ENCODE results near the gene CLOCK.

The CLOCK gene

GRCh38 chr4:55475394-55476243 lies 71.1 kb downstream of the CLOCK start:
- DNase-seq: peak; percentile 60

- DNase-seq: no peak
Measured at GRCh38 chr4:55469979-55470378, 76.7 kb downstream of the CLOCK start.

GRCh38 chr4:55468724-55469123 lies 78.0 kb downstream of the CLOCK start:
- DNase-seq: peak; percentile 54

DNA sequence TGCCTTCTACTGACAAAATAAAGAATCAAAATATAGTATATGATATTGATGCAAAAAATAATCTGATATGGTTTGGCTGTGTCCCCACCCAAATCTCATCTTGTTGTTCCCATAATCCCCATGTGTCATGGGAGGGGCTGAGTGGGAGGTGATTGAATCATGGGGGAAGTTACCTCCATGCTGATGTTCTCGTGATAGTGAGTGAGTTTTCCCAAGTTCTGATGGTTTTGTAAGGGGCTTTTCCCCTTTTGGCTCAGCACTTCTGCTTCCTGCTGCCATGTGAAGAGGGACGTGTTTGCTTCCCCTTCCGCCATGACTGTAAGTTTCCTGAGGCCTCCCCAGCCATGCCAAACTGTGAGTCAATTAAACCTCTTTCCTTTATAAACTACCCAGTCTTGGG lies 80.7 kb downstream of the CLOCK start:
- DNase-seq: no peak

DNA sequence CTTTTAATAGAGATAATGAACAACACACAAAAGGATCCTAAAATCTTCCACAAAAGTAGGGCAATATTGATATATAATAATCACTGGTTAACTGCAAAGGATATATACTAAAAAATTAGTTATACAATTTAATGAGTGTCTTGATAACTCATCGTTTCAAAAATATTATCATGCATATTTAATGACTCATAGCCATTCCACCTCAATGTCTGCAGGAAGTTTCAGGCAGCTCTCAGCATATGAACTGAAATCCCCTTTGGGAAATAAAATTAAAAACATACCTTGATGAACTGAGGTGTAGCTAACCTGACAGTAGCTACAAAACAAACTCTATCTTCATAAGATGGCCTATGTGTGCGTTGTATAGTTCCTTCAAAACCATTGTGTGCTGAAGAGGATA lies 88.1 kb downstream of the CLOCK start:
- DNase-seq: no peak

DNA sequence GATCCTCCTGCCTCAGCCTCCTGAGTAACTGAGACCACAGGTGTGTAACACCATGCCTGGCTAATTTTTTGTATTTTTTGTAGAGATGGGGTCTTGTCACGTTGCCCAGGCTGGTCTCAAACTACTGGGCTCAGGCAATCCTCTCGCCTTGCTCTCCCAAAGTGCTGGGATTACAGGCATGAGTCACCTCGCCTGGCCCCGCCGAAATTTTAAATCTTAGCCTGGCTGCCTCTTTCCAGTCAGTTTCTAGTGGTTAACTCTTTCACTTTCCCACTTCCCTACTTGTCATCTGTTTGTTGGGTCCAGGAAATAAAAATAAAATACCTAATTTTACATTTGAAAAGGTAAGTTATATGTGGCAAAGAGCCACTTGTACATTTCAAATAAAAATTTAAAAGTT lies 88.5 kb downstream of the CLOCK start:
- peak; percentile 36 for DNase-seq

- DNase-seq: no peak
Measured at GRCh38 chr4:55450566-55450965, 96.1 kb downstream of the CLOCK start.

- peak; percentile 44 for DNase-seq
Measured at GRCh38 chr4:55447831-55448230, 98.9 kb downstream of the CLOCK start.

GRCh38 chr4:55447108-55447708 lies 99.5 kb downstream of the CLOCK start:
- no peak for DNase-seq

- DNase-seq: peak; percentile 28
Measured at GRCh38 chr4:55446578-55446922, 100.2 kb downstream of the CLOCK start.

GRCh38 chr4:55445921-55446577 lies 100.7 kb downstream of the CLOCK start:
- DNase-seq: peak; percentile 88

GRCh38 chr4:55444827-55445226 lies 101.9 kb downstream of the CLOCK start:
- peak; percentile 55 for DNase-seq

- DNase-seq: peak; percentile 11
Measured at GRCh38 chr4:55442541-55442940, 104.2 kb downstream of the CLOCK start.

DNA sequence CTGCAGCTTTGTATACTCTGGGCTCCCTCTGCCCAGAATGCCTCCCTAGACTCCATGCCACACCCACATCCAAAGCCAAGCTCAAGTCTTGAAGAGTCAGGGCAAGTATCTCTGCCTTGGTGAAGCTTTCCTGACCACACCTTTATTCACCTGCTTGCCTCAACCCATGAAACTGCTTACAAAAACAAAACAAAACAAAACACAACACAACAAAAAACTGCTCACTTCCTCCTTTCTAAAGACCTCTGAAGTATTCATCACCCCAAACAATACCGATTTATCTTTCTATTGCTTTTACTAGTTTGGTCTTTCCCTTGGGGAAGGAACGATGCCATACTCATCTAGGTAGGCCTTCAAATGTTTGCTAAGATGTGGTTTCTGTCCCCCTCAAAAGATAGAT lies 105.9 kb downstream of the CLOCK start:
- no peak for DNase-seq

GRCh38 chr4:55439023-55439422 lies 107.7 kb downstream of the CLOCK start:
- DNase-seq: no peak

GRCh38 chr4:55438314-55438713 lies 108.4 kb downstream of the CLOCK start:
- DNase-seq: no peak

GRCh38 chr4:55437823-55438222 lies 108.9 kb downstream of the CLOCK start:
- no peak for DNase-seq

DNA sequence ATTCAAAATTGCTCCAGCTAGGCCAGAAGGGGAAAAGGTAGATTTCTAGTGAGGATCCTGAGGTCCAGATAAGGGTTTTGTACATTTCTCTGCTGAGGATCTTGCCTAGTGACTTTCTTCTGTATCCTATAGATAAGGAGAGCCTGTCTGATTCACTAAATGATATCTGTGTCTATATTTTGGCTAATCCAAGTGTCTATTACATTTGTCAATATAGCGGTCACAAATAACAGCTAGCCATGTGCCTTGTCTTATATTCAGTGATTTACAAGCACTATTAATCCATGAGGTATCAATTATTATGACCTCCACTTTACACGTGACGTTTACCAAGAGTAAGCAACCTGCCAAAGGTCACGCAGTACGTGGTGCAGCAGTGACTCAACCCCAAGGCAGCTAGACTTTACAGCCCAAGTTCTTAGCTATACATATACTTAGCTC lies 109.3 kb downstream of the CLOCK start:
- peak; percentile 21 for DNase-seq

DNA sequence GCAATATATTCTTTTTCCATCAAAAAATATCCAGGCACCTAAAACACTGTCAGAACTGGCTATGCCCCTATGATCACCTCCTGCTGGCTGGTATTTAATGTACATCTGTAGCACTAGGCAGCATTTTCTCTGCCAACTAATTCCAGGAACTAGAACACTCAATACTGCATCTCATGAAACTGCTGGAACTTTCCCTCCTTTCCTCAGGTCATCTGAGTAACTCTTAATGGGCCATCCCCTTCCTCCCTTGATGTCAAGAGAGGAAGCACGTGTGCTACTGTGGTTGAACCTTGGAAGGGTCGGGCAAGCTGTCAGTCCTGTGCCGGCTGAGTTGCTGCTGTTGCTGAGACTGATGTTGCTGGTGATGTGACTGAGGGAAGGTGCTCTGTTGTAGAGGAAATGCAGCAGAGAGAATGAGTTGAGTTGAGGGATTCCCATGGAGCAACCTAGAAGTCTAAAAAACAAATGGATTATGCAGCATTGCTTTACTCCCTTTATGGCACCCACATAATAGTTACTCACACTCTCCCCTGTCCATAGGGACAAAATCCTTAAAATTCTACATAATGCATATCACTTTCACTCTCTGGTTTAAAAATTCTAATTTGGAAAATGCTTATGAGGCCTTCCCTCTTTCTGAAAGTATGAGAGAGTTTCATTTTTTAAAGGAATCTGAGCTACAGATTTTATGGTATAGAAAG lies 111.4 kb downstream of the CLOCK start:
- DNase-seq: peak; percentile 27

- no peak for DNase-seq
Measured at GRCh38 chr4:55431710-55432336, 114.9 kb downstream of the CLOCK start.

- DNase-seq: no peak
Measured at GRCh38 chr4:55424791-55425190, 121.9 kb downstream of the CLOCK start.

DNA sequence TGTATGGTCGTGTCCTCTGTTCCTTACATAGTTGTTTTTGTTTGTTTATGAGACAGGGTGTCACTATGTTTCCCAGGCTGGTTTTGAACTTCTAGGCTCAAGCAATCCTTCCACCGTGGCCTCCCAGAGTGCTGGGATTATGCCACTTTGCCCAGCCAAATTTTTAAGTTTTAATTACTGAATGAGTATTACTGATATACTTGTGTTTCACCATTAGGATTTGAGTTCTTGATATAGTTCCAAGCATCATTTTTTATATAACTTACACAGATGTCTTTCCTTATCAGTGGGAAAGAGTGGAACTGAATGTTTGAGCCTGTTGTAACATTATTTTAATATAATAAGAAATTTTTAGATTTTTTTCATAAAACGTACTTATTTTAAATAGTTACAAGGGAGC lies 130.5 kb downstream of the CLOCK start:
- no peak for DNase-seq

- no peak for DNase-seq
Measured at GRCh38 chr4:55411621-55412020, 135.1 kb downstream of the CLOCK start.

All from fibroblast of skin of scalp (primary cell).